K562 (cell line): Measurements from ENCODE around the gene STMN3. TPM values are rescaled to one million over a fixed set of nuclear protein-coding genes. Genes with fewer than 3 reads are reported as not detected.

Experiments used
- ARNT ChIP-seq, 2 experiments: fragments of 450-650 bp; IDR thresholded peaks; 2 replicates each; pipeline ENCODE4 v1.6.1; 2016; ENCODE audit warnings: mild to moderate bottlenecking in 1 of 2
- DNMT1 ChIP-seq: fragments of 450-650 bp; IDR thresholded peaks from 2 replicates; pipeline ENCODE4 v1.6.1; 2016; ENCODE audit warnings: antibody characterized with exemption, mild to moderate bottlenecking
- ESRRA ChIP-seq: fragments of 450-650 bp; IDR thresholded peaks from 2 replicates; pipeline ENCODE4 v1.6.1; 2014; ENCODE audit warnings: low read depth, mild to moderate bottlenecking, moderate library complexity, borderline replicate concordance
- GABPB1 ChIP-seq: sonication (generic); formaldehyde crosslinking; IDR thresholded peaks from 2 replicates; pipeline ENCODE4 v1.8.0; 2022; ENCODE audit warnings: mild to moderate bottlenecking, missing genetic modification reagents
- GTF2E2 ChIP-seq: fragments of 200-800 bp; sonication (Bioruptor generic); IDR thresholded peaks from 2 replicates; pipeline ENCODE4 v1.6.1; 2016; ENCODE audit warnings: missing genetic modification characterization, missing compliant biosample characterization
- HCFC1 ChIP-seq: IDR thresholded peaks from 2 replicates; pipeline ENCODE4 v1.6.1; 2012; ENCODE audit warnings: low read depth, low read length, improper control_type of control experiment
- MTA1 ChIP-seq: fragments of 450-650 bp; IDR thresholded peaks from 2 replicates; pipeline ENCODE4 v1.6.1; 2017; ENCODE audit warnings: borderline replicate concordance
- NCOA6 ChIP-seq: fragments of 450-650 bp; IDR thresholded peaks from 2 replicates; pipeline ENCODE4 v1.6.1; 2017; ENCODE audit warnings: mild to moderate bottlenecking
- NR0B1 ChIP-seq: fragments of 450-650 bp; IDR thresholded peaks from one replicate; pipeline ENCODE4 v1.6.1; 2018; ENCODE audit warnings: mild to moderate bottlenecking, moderate library complexity; ENCODE audit not compliant: partially characterized antibody
- PML ChIP-seq: IDR thresholded peaks from 2 replicates; pipeline ENCODE4 v1.6.1; 2012; ENCODE audit warnings: low read length, inconsistent platforms
- SMARCC2 ChIP-seq: fragments of 450-650 bp; IDR thresholded peaks from 2 replicates; pipeline ENCODE4 v1.6.1; 2017; ENCODE audit warnings: antibody characterized with exemption, moderate library complexity, mild to moderate bottlenecking, low read depth
- ZFP30 ChIP-seq: fragments of 250-450 bp; sonication (Bioruptor Pico); IDR thresholded peaks from 2 replicates; pipeline ENCODE4 v1.8.0; 2022; ENCODE audit warnings: moderate library complexity, mild to moderate bottlenecking, inconsistent platforms, borderline replicate concordance
- ZNF197 ChIP-seq: fragments of 200-800 bp; sonication (Bioruptor generic); IDR thresholded peaks from 2 replicates; pipeline ENCODE4 v1.6.1; 2016; ENCODE audit warnings: low read depth, missing genetic modification characterization, missing compliant biosample characterization
- ZNF551 ChIP-seq: fragments of 250-450 bp; sonication (Bioruptor Pico); IDR thresholded peaks from 2 replicates; pipeline ENCODE4 v1.5.0; 2021; ENCODE audit warnings: mild to moderate bottlenecking, moderate library complexity
- polyA plus RNA-seq, 8 experiments: library from polyadenylated mRNA; depleted of rRNA in 4 of 8; stranded (reverse) in 5 of 8; unstranded in 3 of 8; fragments of >200 nt; fragmentation: Nextera tagmentation in 2 of 8; fragmentation: Illumina TruSeq in 1 of 8; extraction: Ambion mirVana in 2 of 8; extraction: Trizol in 1 of 8; gene quantifications; 2 replicates each; pipeline versions ENCODE4 v1.2.1 to v1.2.3, GENCODE V29; 2011 to 2014; ENCODE audit warnings: inconsistent platforms in 1 of 8, missing spikeins in 1 of 8
- total RNA-seq, 7 experiments: library from RNA; depleted of rRNA in 6 of 7; stranded (reverse); fragments of >200 nt in 6 of 7; fragmentation: Illumina TruSeq in 2 of 7; extraction: Trizol in 2 of 7; gene quantifications; 2 replicates each; pipeline versions ENCODE4 v1.2.1 to v1.2.3, GENCODE V29; 2011 to 2021; ENCODE audit warnings: low replicate concordance in 1 of 7
- TF ChIP-seq, protein P1 (sequence below): sonication (generic); formaldehyde crosslinking; IDR thresholded peaks from 2 replicates; pipeline ENCODE4 v1.8.1; 2023; ENCODE audit warnings: missing genetic modification reagents, mild to moderate bottlenecking, borderline replicate concordance
- TF ChIP-seq, protein P2 (sequence below), 2 experiments: fragments of 250-450 bp in 1 of 2; fragments of 450-650 bp in 1 of 2; sonication (Bioruptor Pico) in 1 of 2; IDR thresholded peaks; 2 replicates each; pipeline versions ENCODE4 v1.6.1 to v1.8.0; 2016 to 2021; ENCODE audit warnings: mild to moderate bottlenecking in 2 of 2, moderate library complexity in 2 of 2, missing compliant biosample characterization in 1 of 2, missing genetic modification characterization in 1 of 2
- TF ChIP-seq, protein P3 (sequence below): fragments of 450-650 bp; formaldehyde crosslinking; IDR thresholded peaks from 2 replicates; pipeline ENCODE4 v1.4.0; 2020; ENCODE audit warnings: mild to moderate bottlenecking, mixed read lengths

Gene STMN3
- total and polyA plus RNA-seq, 9 of the 15 experiments (the other 6 are each of a cell fraction or from before 2014, with no cell fraction given) = 0.70 to 65.6 (median 29.4) TPM

- TF ChIP-seq, protein P1, sequence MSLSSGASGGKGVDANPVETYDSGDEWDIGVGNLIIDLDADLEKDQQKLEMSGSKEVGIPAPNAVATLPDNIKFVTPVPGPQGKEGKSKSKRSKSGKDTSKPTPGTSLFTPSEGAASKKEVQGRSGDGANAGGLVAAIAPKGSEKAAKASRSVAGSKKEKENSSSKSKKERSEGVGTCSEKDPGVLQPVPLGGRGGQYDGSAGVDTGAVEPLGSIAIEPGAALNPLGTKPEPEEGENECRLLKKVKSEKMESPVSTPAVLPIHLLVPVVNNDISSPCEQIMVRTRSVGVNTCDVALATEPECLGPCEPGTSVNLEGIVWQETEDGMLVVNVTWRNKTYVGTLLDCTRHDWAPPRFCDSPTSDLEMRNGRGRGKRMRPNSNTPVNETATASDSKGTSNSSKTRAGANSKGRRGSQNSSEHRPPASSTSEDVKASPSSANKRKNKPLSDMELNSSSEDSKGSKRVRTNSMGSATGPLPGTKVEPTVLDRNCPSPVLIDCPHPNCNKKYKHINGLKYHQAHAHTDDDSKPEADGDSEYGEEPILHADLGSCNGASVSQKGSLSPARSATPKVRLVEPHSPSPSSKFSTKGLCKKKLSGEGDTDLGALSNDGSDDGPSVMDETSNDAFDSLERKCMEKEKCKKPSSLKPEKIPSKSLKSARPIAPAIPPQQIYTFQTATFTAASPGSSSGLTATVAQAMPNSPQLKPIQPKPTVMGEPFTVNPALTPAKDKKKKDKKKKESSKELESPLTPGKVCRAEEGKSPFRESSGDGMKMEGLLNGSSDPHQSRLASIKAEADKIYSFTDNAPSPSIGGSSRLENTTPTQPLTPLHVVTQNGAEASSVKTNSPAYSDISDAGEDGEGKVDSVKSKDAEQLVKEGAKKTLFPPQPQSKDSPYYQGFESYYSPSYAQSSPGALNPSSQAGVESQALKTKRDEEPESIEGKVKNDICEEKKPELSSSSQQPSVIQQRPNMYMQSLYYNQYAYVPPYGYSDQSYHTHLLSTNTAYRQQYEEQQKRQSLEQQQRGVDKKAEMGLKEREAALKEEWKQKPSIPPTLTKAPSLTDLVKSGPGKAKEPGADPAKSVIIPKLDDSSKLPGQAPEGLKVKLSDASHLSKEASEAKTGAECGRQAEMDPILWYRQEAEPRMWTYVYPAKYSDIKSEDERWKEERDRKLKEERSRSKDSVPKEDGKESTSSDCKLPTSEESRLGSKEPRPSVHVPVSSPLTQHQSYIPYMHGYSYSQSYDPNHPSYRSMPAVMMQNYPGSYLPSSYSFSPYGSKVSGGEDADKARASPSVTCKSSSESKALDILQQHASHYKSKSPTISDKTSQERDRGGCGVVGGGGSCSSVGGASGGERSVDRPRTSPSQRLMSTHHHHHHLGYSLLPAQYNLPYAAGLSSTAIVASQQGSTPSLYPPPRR = peak; percentile 82; the same call in 1 of the 2 replicates
- TF ChIP-seq DNMT1 = no peak
- TF ChIP-seq, protein P2, sequence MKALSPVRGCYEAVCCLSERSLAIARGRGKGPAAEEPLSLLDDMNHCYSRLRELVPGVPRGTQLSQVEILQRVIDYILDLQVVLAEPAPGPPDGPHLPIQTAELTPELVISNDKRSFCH (CRISPR knock-in tag; IDR thresholded peaks at IDR 0.05) = no peak
- TF ChIP-seq, protein P2 (tag; IDR thresholded peaks at IDR 0.05) = peak; percentile 18; the same call in 1 of the 2 replicates
- TF ChIP-seq, protein P3, sequence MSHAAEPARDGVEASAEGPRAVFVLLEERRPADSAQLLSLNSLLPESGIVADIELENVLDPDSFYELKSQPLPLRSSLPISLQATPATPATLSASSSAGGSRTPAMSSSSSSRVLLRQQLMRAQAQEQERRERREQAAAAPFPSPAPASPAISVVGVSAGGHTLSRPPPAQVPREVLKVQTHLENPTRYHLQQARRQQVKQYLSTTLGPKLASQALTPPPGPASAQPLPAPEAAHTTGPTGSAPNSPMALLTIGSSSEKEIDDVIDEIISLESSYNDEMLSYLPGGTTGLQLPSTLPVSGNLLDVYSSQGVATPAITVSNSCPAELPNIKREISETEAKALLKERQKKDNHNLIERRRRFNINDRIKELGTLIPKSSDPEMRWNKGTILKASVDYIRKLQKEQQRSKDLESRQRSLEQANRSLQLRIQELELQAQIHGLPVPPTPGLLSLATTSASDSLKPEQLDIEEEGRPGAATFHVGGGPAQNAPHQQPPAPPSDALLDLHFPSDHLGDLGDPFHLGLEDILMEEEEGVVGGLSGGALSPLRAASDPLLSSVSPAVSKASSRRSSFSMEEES (CRISPR knock-in tag) = no peak
- TF ChIP-seq GABPB1 = peak; percentile 92
- TF ChIP-seq HCFC1 = peak; percentile 47; the same call in 1 of the 2 replicates
- no peak for TF ChIP-seq MTA1
- TF ChIP-seq ZNF197 (CRISPR knock-in tag) = no peak
- TF ChIP-seq PML = no peak
- no peak; the same call in 1 of the 2 replicates for TF ChIP-seq SMARCC2
- TF ChIP-seq GTF2E2 (tag) = no peak
- TF ChIP-seq ZFP30 (CRISPR knock-in tag) = no peak
- TF ChIP-seq ARNT (IDR thresholded peaks at IDR 0.05) = no peak
- TF ChIP-seq NR0B1 = no peak
- no peak for TF ChIP-seq ZNF551 (CRISPR knock-in tag)
- TF ChIP-seq NCOA6 = no peak; the same call in 1 of the 2 replicates
- TF ChIP-seq ESRRA = peak; percentile 30; the same call in 1 of the 2 replicates
These were observed at the start of gene STMN3 (continued) for GRCh38 chr20:63653041-63653973.
